Osteocyte (in vitro differentiated cells): ENCODE results near the gene TRNAU1AP. TPM values are rescaled to one million over a fixed set of nuclear protein-coding genes. Genes with fewer than 3 reads are reported as not detected.

Experiments used
- DNase-seq: peaks from one replicate; pipeline ENCODE4 v3.0.0; 2021; ENCODE audit warnings: mixed read lengths; ENCODE audit not compliant: unreplicated experiment; ENCODE audit errors: extremely low spot score
- H3K27ac Mint-ChIP-seq: one replicate; pipeline ENCODE4 v1.8.0; 2021; ENCODE audit warnings: mild to moderate bottlenecking, mixed read lengths; ENCODE audit not compliant: unreplicated experiment
- H3K27me3 Mint-ChIP-seq: one replicate; pipeline ENCODE4 v1.8.0; 2021; ENCODE audit warnings: mixed read lengths; ENCODE audit not compliant: unreplicated experiment
- H3K36me3 Mint-ChIP-seq: one replicate; pipeline ENCODE4 v1.8.0; 2021; ENCODE audit warnings: mixed read lengths; ENCODE audit not compliant: unreplicated experiment
- H3K4me1 Mint-ChIP-seq: one replicate; pipeline ENCODE4 v1.8.0; 2021; ENCODE audit warnings: mixed read lengths; ENCODE audit not compliant: unreplicated experiment
- H3K4me3 Mint-ChIP-seq: one replicate; pipeline ENCODE4 v1.8.0; 2021; ENCODE audit warnings: mild to moderate bottlenecking, moderate library complexity, mixed read lengths; ENCODE audit not compliant: unreplicated experiment
- H3K9me3 Mint-ChIP-seq: one replicate; pipeline ENCODE4 v1.8.0; 2021; ENCODE audit warnings: mixed read lengths; ENCODE audit not compliant: unreplicated experiment
- total RNA-seq: library from RNA; stranded (reverse); gene quantifications from 2 replicates; pipeline ENCODE4 v1.2.1, GENCODE V29; 2021
- TF ChIP-seq, protein P1 (sequence below): fragments of 200-600 bp; sonication (generic); IDR thresholded peaks from 2 replicates; pipeline ENCODE4 v1.5.0; 2021; ENCODE audit warnings: antibody characterized with exemption, mild to moderate bottlenecking, moderate library complexity

The TRNAU1AP gene
- total RNA-seq, 1 donor from 2014 or later, result 23.3 TPM

DNA sequence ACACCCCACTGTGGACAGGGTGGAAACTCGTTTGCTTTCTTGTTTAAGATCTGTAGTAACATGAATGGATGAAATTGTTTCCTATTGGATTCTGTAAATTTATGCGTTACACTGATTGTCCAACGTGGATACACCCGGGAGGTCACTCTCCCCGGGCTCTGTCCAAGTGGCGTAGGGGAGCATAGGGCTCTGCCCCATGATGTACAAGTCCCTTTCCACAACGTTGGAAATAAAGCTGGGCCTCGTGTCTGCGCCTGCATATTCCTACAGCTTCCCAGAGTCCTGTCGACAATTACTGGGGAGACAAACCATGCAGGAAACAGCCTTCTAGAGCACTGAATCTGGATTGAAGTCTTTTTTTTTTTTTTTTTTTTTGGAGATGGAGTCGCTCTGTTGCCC is 45.6 kb upstream of the TRNAU1AP start:
- Mint-ChIP-seq H3K27me3 (no peaks in the 10 kb centered on the region), H3K9me3 (no peaks in the 10 kb centered on the region), H3K4me3 (peak overlapping the region; percentile 97), H3K36me3 (peaks cover 45% of the 10 kb centered on the region), H3K27ac (peak overlapping the region; percentile 96), H3K4me1 (peaks cover 45% of the 10 kb centered on the region)
- no peak for DNase-seq
- TF ChIP-seq, protein P1, sequence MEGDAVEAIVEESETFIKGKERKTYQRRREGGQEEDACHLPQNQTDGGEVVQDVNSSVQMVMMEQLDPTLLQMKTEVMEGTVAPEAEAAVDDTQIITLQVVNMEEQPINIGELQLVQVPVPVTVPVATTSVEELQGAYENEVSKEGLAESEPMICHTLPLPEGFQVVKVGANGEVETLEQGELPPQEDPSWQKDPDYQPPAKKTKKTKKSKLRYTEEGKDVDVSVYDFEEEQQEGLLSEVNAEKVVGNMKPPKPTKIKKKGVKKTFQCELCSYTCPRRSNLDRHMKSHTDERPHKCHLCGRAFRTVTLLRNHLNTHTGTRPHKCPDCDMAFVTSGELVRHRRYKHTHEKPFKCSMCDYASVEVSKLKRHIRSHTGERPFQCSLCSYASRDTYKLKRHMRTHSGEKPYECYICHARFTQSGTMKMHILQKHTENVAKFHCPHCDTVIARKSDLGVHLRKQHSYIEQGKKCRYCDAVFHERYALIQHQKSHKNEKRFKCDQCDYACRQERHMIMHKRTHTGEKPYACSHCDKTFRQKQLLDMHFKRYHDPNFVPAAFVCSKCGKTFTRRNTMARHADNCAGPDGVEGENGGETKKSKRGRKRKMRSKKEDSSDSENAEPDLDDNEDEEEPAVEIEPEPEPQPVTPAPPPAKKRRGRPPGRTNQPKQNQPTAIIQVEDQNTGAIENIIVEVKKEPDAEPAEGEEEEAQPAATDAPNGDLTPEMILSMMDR, result no peak

DNA sequence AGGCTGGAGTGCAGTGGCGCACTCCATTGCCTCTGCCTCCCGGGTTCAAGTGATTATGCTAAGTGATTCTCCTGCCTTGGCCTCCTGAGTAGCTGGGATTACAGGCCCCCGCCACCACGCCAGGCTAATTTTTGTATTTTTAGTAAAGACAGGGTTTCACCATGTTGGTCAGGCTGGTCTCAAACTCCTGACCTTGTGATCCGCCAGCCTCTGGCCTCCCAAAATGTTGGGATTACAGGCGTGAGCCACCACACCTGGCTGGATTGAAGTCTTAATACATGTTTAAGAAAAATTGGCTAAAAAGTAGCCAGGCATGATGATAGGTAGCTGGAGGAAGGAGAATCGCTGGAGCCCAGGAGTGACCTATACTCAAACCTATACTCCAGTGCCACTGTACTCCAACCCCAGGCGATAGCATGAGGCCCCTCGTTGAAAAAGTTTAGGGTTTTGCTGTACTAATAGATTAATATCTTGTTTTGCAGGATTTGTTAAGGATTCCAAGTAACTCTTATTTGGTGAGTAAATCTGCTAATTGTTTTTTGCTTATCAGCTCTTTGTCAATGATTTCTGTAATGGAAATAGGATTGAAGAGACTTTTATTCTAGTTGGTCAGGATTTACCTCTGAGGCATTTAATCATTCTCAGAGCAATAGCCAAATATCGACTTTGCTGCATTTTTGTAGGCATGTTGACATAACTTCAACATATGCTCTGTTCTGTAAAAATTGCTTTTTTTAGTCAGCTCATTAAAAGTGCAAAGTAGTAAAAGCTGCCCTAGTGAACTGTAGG is 45.0 kb upstream of the TRNAU1AP start:
- no peak for DNase-seq
- H3K4me3 Mint-ChIP-seq, result peak overlapping the region; percentile 97
- H3K4me1 Mint-ChIP-seq, result peaks cover 49% of the 10 kb centered on the region
- H3K27me3 Mint-ChIP-seq, result no peaks in the 10 kb centered on the region
- no peaks in the 10 kb centered on the region for H3K9me3 Mint-ChIP-seq
- TF ChIP-seq, protein P1, result no peak
- H3K36me3 Mint-ChIP-seq, result peaks cover 51% of the 10 kb centered on the region
- H3K27ac Mint-ChIP-seq, result peak overlapping the region; percentile 96

- TF ChIP-seq, protein P1, result no peak
- no peak for DNase-seq
- peak overlapping the region; percentile 97 for H3K4me3 Mint-ChIP-seq
- no peaks in the 10 kb centered on the region for H3K9me3 Mint-ChIP-seq
- H3K4me1 Mint-ChIP-seq, result peaks cover 49% of the 10 kb centered on the region
- peaks cover 52% of the 10 kb centered on the region for H3K36me3 Mint-ChIP-seq
- H3K27ac Mint-ChIP-seq, result peak overlapping the region; percentile 96
- H3K27me3 Mint-ChIP-seq, result no peaks in the 10 kb centered on the region
Measured at GRCh38 chr1:28508435-28508754, 44.5 kb upstream of the TRNAU1AP start.

DNA sequence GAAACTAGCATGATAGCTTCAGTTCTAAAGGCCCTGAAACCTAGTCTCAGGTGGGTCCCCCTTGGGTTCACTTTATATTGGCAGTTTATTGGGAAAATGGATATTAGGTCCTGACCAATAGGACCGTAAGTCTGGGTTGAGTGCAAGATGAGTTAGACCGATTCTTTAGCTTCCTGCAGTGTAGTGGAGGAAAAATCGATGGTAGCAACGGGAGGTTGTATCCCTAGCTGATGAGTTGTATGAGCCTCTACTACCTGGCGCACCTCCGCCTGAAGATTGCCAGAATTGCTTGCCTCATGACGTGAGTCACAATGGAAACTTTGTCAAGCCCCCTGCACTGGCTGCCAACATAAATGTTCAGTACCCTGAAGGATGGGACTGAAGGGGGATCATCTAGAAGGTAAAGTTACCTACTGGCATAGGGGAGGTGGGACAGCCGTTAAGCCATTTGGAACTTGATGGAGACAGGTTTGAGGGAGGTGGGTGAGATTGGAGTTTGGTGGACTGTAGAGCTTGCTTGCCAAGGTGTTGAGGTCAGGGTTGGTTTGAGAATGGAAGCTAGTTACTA is 43.1 kb upstream of the TRNAU1AP start:
- peak overlapping the region; percentile 41 for H3K4me3 Mint-ChIP-seq
- H3K36me3 Mint-ChIP-seq, result peaks cover 55% of the 10 kb centered on the region
- H3K27me3 Mint-ChIP-seq, result no peaks in the 10 kb centered on the region
- peaks cover 49% of the 10 kb centered on the region for H3K4me1 Mint-ChIP-seq
- H3K27ac Mint-ChIP-seq, result peak overlapping the region; percentile 96
- H3K9me3 Mint-ChIP-seq, result no peaks in the 10 kb centered on the region
- DNase-seq, result no peak
- TF ChIP-seq, protein P1, result no peak

- TF ChIP-seq, protein P1, result no peak
- Mint-ChIP-seq H3K9me3 (no peaks in the 10 kb centered on the region), H3K4me1 (peaks cover 49% of the 10 kb centered on the region), H3K27me3 (no peaks in the 10 kb centered on the region), H3K27ac (peak overlapping the region; percentile 96), H3K36me3 (peaks cover 56% of the 10 kb centered on the region), H3K4me3 (peak overlapping the region; percentile 41)
- no peak for DNase-seq
Measured at GRCh38 chr1:28510273-28510969, 42.5 kb upstream of the TRNAU1AP start.
